GM23338 (cell line): ENCODE measurements around the gene CERS1.

Experiments used
- CREB1 ChIP-seq: fragments of 250-450 bp; sonication (Bioruptor Pico); IDR thresholded peaks from 2 replicates; pipeline ENCODE4 v1.5.0; 2020; ENCODE audit warnings: low read depth, mild to moderate bottlenecking, moderate library complexity
- CTCF ChIP-seq, 2 experiments: fragments of 200-600 bp in 1 of 2; sonication (generic) in 1 of 2; conservative IDR thresholded peaks; 2 replicates each; pipeline versions ENCODE4 v1.5.1 to v1.6.1; 2016 to 2017; ENCODE audit warnings: antibody characterized with exemption in 2 of 2, low read depth in 2 of 2, mild to moderate bottlenecking in 2 of 2, moderate library complexity in 1 of 2
- ETS1 ChIP-seq: IDR thresholded peaks from 2 replicates; pipeline ENCODE4 v1.6.1; 2016; ENCODE audit warnings: antibody characterized with exemption
- EZH2 ChIP-seq: fragments of 200-600 bp; sonication (generic); IDR thresholded peaks from one replicate; pipeline ENCODE4 v1.8.0; 2017; ENCODE audit warnings: antibody characterized with exemption, mild to moderate bottlenecking, low read depth; ENCODE audit not compliant: unreplicated experiment
- EZH2phosphoT487 ChIP-seq: fragments of 200-600 bp; sonication (generic); IDR thresholded peaks from one replicate; pipeline ENCODE4 v1.8.1; 2018; ENCODE audit warnings: antibody characterized with exemption; ENCODE audit not compliant: unreplicated experiment
- JUNB ChIP-seq: IDR thresholded peaks from one replicate; pipeline ENCODE4 v1.6.1; 2016; ENCODE audit warnings: antibody characterized with exemption; ENCODE audit not compliant: unreplicated experiment
- POLR2AphosphoS5 ChIP-seq: IDR thresholded peaks from 2 replicates; pipeline ENCODE4 v1.6.1; 2016; ENCODE audit warnings: antibody characterized with exemption, low read depth
- REST ChIP-seq: IDR thresholded peaks from one replicate; pipeline ENCODE4 v1.6.1; 2018; ENCODE audit warnings: antibody characterized with exemption; ENCODE audit not compliant: unreplicated experiment
- STAT1 ChIP-seq: IDR thresholded peaks from one replicate; pipeline ENCODE4 v1.6.1; 2016; ENCODE audit warnings: antibody characterized with exemption; ENCODE audit not compliant: unreplicated experiment
- ZNF331 ChIP-seq: fragments of 250-450 bp; sonication (Bioruptor Pico); IDR thresholded peaks from 2 replicates; pipeline ENCODE4 v1.5.0; 2020; ENCODE audit warnings: low read depth, mild to moderate bottlenecking, moderate library complexity
- ZNF462 ChIP-seq: fragments of 250-450 bp; sonication (Bioruptor Pico); IDR thresholded peaks from 2 replicates; pipeline ENCODE4 v1.5.0; 2020; ENCODE audit warnings: mild to moderate bottlenecking, moderate library complexity

GRCh38 chr19:18854982-18855381 lies 41.0 kb downstream of the CERS1 start:
- no peak for TF ChIP-seq CTCF (conservative IDR thresholded peaks at IDR 0.05; ENCODE audit: low read depth in 2 of 2)
- TF ChIP-seq POLR2AphosphoS5: no peak
- TF ChIP-seq REST: no peak
- TF ChIP-seq EZH2: no peak
- TF ChIP-seq EZH2phosphoT487: no peak
- no peak for TF ChIP-seq ZNF331 (CRISPR knock-in tag)
- TF ChIP-seq CREB1 (CRISPR knock-in tag): no peak
- no peak for TF ChIP-seq ZNF462 (CRISPR knock-in tag)
- TF ChIP-seq STAT1: no peak
- TF ChIP-seq ETS1: no peak
- TF ChIP-seq JUNB: no peak
